ENCODE results near the gene SF3B6. TPM values are rescaled to one million over a fixed set of nuclear protein-coding genes. Genes with fewer than 3 reads are reported as not detected.

Gene SF3B6
- total RNA-seq, 2 donors from 2014 or later: 109 to 131 TPM

GRCh38 chr2:24085200-24085489 is 9.0 kb upstream of the SF3B6 start:
- Histone ChIP-seq H3K27ac (ENCODE audit: low read depth, low read length) (peak overlapping the region; percentile 98), H3K9ac (ENCODE audit: extremely low read depth, low read length, poor library complexity, severe bottlenecking) (peak overlapping the region; percentile 62)

GRCh38 chr2:24084386-24085199 is 8.5 kb upstream of the SF3B6 start, which contains the start of gene TP53I3:
Gene TP53I3 (minus strand): TSS chr2:24084834. CDS start chr2:24084326, 508 bp downstream.
- H3K4me3 Mint-ChIP-seq: peak within 1 kb of the TSS; percentile 80
- Histone ChIP-seq H3K27me3 (ENCODE audit: control insufficient read depth, insufficient read depth, low read length, poor library complexity, severe bottlenecking) (no peaks in the 10 kb centered on the region), H3K9me3 (ENCODE audit: control insufficient read depth, low read length) (no peaks in the 10 kb centered on the region), H3K36me3 (ENCODE audit: control insufficient read depth, insufficient read depth, low read length) (peaks cover 15% of the 10 kb centered on the region), H3K9ac (ENCODE audit: extremely low read depth, low read length, poor library complexity, severe bottlenecking) (peak within 1 kb of the TSS; percentile 62), H3K27ac (ENCODE audit: low read depth, low read length) (peak within 1 kb of the TSS; percentile 98), H3K4me1 (ENCODE audit: control insufficient read depth, insufficient read depth, low read length) (no peaks in the 10 kb centered on the region), H3K4me3 (ENCODE audit: low read length) (peak within 1 kb of the TSS; percentile 90)
- TF ChIP-seq CTCF (conservative IDR thresholded peaks at IDR 0.05): peak; percentile 99
- H3K36me3 Mint-ChIP-seq (ENCODE audit: low read depth): peaks cover 15% of the 10 kb centered on the region
- H3K27ac Mint-ChIP-seq: peak within 1 kb of the TSS; percentile 96
- no peaks in the 10 kb centered on the region for H3K9me3 Mint-ChIP-seq
- H3K27me3 Mint-ChIP-seq (ENCODE audit: insufficient read depth): no peaks in the 10 kb centered on the region
- peak; percentile 98 for DNase-seq
- 1 to 10% methylated on average over 15 to 44 of the region's 44 CpGs for WGBS, 2 experiments (ENCODE audit: insufficient coverage in 1 of 2, insufficient read length in 1 of 2)
- peaks cover 4% of the 10 kb centered on the region for H3K4me1 Mint-ChIP-seq

More at GRCh38 chr2:24085200-24085489, 9.0 kb upstream of the SF3B6 start:
- Mint-ChIP-seq H3K27ac (peak overlapping the region; percentile 57), H3K4me1 (peaks cover 4% of the 10 kb centered on the region), H3K4me3 (peak overlapping the region; percentile 80), H3K36me3 (ENCODE audit: low read depth) (peaks cover 13% of the 10 kb centered on the region), H3K9me3 (no peaks in the 10 kb centered on the region), H3K27me3 (ENCODE audit: insufficient read depth) (no peaks in the 10 kb centered on the region)
- Histone ChIP-seq H3K36me3 (ENCODE audit: control insufficient read depth, insufficient read depth, low read length) (peaks cover 15% of the 10 kb centered on the region), H3K9me3 (ENCODE audit: control insufficient read depth, low read length) (no peaks in the 10 kb centered on the region), H3K4me3 (ENCODE audit: low read length) (peak overlapping the region; percentile 90), H3K27me3 (ENCODE audit: control insufficient read depth, insufficient read depth, low read length, poor library complexity, severe bottlenecking) (no peaks in the 10 kb centered on the region), H3K4me1 (ENCODE audit: control insufficient read depth, insufficient read depth, low read length) (no peaks in the 10 kb centered on the region)
- 50 to 71% methylated on average over 11 of the region's 11 CpGs for WGBS, 2 experiments (ENCODE audit: insufficient coverage in 1 of 2, insufficient read length in 1 of 2)
- no peak for DNase-seq
- no peak for TF ChIP-seq CTCF (conservative IDR thresholded peaks at IDR 0.05)

- peak overlapping the region; percentile 90 for H3K4me3 ChIP-seq (ENCODE audit: low read length)
- WGBS, 2 experiments (ENCODE audit: insufficient coverage in 1 of 2, insufficient read length in 1 of 2): 7 to 11% methylated on average over 11 to 30 of the region's 30 CpGs
- Mint-ChIP-seq H3K4me1 (peaks cover 4% of the 10 kb centered on the region), H3K27me3 (ENCODE audit: insufficient read depth) (no peaks in the 10 kb centered on the region), H3K9me3 (no peaks in the 10 kb centered on the region), H3K36me3 (ENCODE audit: low read depth) (peaks cover 17% of the 10 kb centered on the region), H3K4me3 (peak overlapping the region; percentile 80), H3K27ac (peak overlapping the region; percentile 96)
- H3K9me3 ChIP-seq (ENCODE audit: control insufficient read depth, low read length): no peaks in the 10 kb centered on the region
- no peaks in the 10 kb centered on the region for H3K27me3 ChIP-seq (ENCODE audit: control insufficient read depth, insufficient read depth, low read length, poor library complexity, severe bottlenecking)
- no peak for TF ChIP-seq CTCF (conservative IDR thresholded peaks at IDR 0.05)
- H3K36me3 ChIP-seq (ENCODE audit: control insufficient read depth, insufficient read depth, low read length): peaks cover 19% of the 10 kb centered on the region
- peak overlapping the region; percentile 62 for H3K9ac ChIP-seq (ENCODE audit: extremely low read depth, low read length, poor library complexity, severe bottlenecking)
- peak overlapping the region; percentile 98 for H3K27ac ChIP-seq (ENCODE audit: low read depth, low read length)
- peak; percentile 95 for DNase-seq
- no peaks in the 10 kb centered on the region for H3K4me1 ChIP-seq (ENCODE audit: control insufficient read depth, insufficient read depth, low read length)
These were observed 7.7 kb upstream of the SF3B6 start for GRCh38 chr2:24083567-24084385.
